Smooth muscle cell (in vitro differentiated cells): ENCODE measurements around the gene SMCO2. TPM values are rescaled to one million over a fixed set of nuclear protein-coding genes. Genes with fewer than 3 reads are reported as not detected.

ENCODE experiments used
- DNase-seq: peaks from one replicate; lab custom pipeline; 2025; ENCODE audit not compliant: unreplicated experiment; lab: John Stamatoyannopoulos, UW
- H2AFZ ChIP-seq: fragments of 200-600 bp; sonication (generic); 2 replicates; pipeline ENCODE4 v1.6.0; 2016; ENCODE audit warnings: antibody characterized with exemption, low read depth, mild to moderate bottlenecking
- H3F3A ChIP-seq: fragments of 200-600 bp; sonication (generic); 2 replicates; pipeline ENCODE4 v1.6.0; 2017; ENCODE audit warnings: antibody characterized with exemption, low read depth
- H3K27ac ChIP-seq: fragments of 200-600 bp; sonication (generic); 2 replicates; pipeline ENCODE4 v1.5.1; 2016; ENCODE audit warnings: low read depth, mild to moderate bottlenecking
- H3K27me3 ChIP-seq: fragments of 200-600 bp; sonication (generic); 2 replicates; pipeline ENCODE4 v1.6.1; 2016; ENCODE audit warnings: low read depth, mild to moderate bottlenecking
- H3K36me3 ChIP-seq: fragments of 200-600 bp; sonication (generic); 2 replicates; pipeline ENCODE4 v1.5.1; 2016; ENCODE audit warnings: low read depth
- H3K4me1 ChIP-seq: fragments of 200-600 bp; sonication (generic); 2 replicates; pipeline ENCODE4 v1.5.1; 2016; ENCODE audit warnings: low read depth
- H3K4me2 ChIP-seq: fragments of 200-600 bp; sonication (generic); 2 replicates; pipeline ENCODE4 v1.6.0; 2016; ENCODE audit warnings: mild to moderate bottlenecking
- H3K4me3 ChIP-seq: fragments of 200-600 bp; sonication (generic); 2 replicates; pipeline ENCODE4 v1.5.1; 2016; ENCODE audit warnings: mild to moderate bottlenecking
- H3K79me2 ChIP-seq: fragments of 200-600 bp; sonication (generic); 2 replicates; pipeline ENCODE4 v1.6.0; 2016; ENCODE audit warnings: low read depth, mild to moderate bottlenecking
- H3K9ac ChIP-seq: fragments of 200-600 bp; sonication (generic); 2 replicates; pipeline ENCODE4 v1.6.0; 2016; ENCODE audit warnings: low read depth
- H3K9me3 ChIP-seq: fragments of 200-600 bp; sonication (generic); replicated peaks from 2 replicates; pipeline ENCODE4 v1.5.1; 2016; ENCODE audit warnings: low read depth
- H4K20me1 ChIP-seq: fragments of 200-600 bp; sonication (generic); 2 replicates; pipeline ENCODE4 v1.6.0; 2016; ENCODE audit warnings: low read depth
- WGBS: methylation state at CpG from one replicate; pipeline ENCODE4 v1.1.7; 2016; ENCODE audit warnings: low lambda C conversion rate; 5-methylcytosine and 5-hydroxymethylcytosine counted together
- polyA plus RNA-seq: library from polyadenylated mRNA; unstranded; fragments of >200 nt; fragmentation: Nextera tagmentation; extraction: Ambion mirVana; gene quantifications from 2 replicates; pipeline ENCODE4 v1.2.1, GENCODE V29; 2016
- total RNA-seq: library from RNA; depleted of rRNA; stranded (reverse); fragments of >200 nt; gene quantifications from 2 replicates; pipeline ENCODE4 v1.2.3, GENCODE V29; 2014
- TF ChIP-seq, protein P1 (sequence below): fragments of 200-600 bp; sonication (generic); IDR thresholded peaks from 2 replicates; pipeline ENCODE4 v1.5.1; 2017; ENCODE audit warnings: borderline replicate concordance, mild to moderate bottlenecking, antibody characterized with exemption; ENCODE audit not compliant: insufficient read depth, poor library complexity, severe bottlenecking

The SMCO2 gene
- total and polyA plus RNA-seq, 2 experiments from 2014 or later = not detected

- H4K20me1 ChIP-seq = peaks cover 35% of the 10 kb centered on the region
- no peaks in the 10 kb centered on the region for H3K9me3 ChIP-seq
- peak overlapping the region; percentile 87 for H3K4me2 ChIP-seq
- peak overlapping the region; percentile 93 for H3K27ac ChIP-seq
- peak overlapping the region; percentile 96 for H3K4me3 ChIP-seq
- TF ChIP-seq, protein P1, sequence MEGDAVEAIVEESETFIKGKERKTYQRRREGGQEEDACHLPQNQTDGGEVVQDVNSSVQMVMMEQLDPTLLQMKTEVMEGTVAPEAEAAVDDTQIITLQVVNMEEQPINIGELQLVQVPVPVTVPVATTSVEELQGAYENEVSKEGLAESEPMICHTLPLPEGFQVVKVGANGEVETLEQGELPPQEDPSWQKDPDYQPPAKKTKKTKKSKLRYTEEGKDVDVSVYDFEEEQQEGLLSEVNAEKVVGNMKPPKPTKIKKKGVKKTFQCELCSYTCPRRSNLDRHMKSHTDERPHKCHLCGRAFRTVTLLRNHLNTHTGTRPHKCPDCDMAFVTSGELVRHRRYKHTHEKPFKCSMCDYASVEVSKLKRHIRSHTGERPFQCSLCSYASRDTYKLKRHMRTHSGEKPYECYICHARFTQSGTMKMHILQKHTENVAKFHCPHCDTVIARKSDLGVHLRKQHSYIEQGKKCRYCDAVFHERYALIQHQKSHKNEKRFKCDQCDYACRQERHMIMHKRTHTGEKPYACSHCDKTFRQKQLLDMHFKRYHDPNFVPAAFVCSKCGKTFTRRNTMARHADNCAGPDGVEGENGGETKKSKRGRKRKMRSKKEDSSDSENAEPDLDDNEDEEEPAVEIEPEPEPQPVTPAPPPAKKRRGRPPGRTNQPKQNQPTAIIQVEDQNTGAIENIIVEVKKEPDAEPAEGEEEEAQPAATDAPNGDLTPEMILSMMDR = no peak
- no peak for DNase-seq
- peaks cover 42% of the 10 kb centered on the region for H3K79me2 ChIP-seq
- peak overlapping the region; percentile 72 for H3K9ac ChIP-seq
- no peaks in the 10 kb centered on the region for H3K27me3 ChIP-seq
- peaks cover 10% of the 10 kb centered on the region for H3F3A ChIP-seq
- peak overlapping the region; percentile 57 for H2AFZ ChIP-seq
- no peaks in the 10 kb centered on the region for H3K36me3 ChIP-seq
- 2% methylated on average over 6 of the region's 6 CpGs for WGBS
- peaks cover 25% of the 10 kb centered on the region for H3K4me1 ChIP-seq
These were observed 76.7 kb downstream of the SMCO2 start for GRCh38 chr12:27523305-27523641.

- Histone ChIP-seq H3K4me3 (peak within 1 kb of the TSS; percentile 96), H3K27ac (peak within 1 kb of the TSS; percentile 93), H3K27me3 (no peaks in the 10 kb centered on the region), H3K9ac (peak within 1 kb of the TSS; percentile 86), H4K20me1 (peaks cover 41% of the 10 kb centered on the region), H3K36me3 (no peaks in the 10 kb centered on the region), H2AFZ (peak within 1 kb of the TSS; percentile 57), H3K4me2 (peak within 1 kb of the TSS; percentile 96), H3K9me3 (no peaks in the 10 kb centered on the region), H3K79me2 (peaks cover 47% of the 10 kb centered on the region), H3K4me1 (peaks cover 25% of the 10 kb centered on the region), H3F3A (peaks cover 10% of the 10 kb centered on the region)
- TF ChIP-seq, protein P1 = no peak
- 1% methylated on average over 40 of the region's 41 CpGs for WGBS
- DNase-seq = peak; percentile 97
These were observed 77.3 kb downstream of the SMCO2 start, which contains the start of gene PPFIBP1 for GRCh38 chr12:27523642-27524493. PPFIBP1 (plus strand) TSS chr12:27524206; CDS start chr12:27633397, 109,191 bp downstream.

- peaks cover 53% of the 10 kb centered on the region for H3K79me2 ChIP-seq
- peaks cover 47% of the 10 kb centered on the region for H4K20me1 ChIP-seq
- peaks cover 10% of the 10 kb centered on the region for H3F3A ChIP-seq
- peak overlapping the region; percentile 96 for H3K4me3 ChIP-seq
- no peaks in the 10 kb centered on the region for H3K9me3 ChIP-seq
- H3K27ac ChIP-seq = peak overlapping the region; percentile 93
- WGBS = under 1% methylated on average over 8 of the region's 8 CpGs
- peak overlapping the region; percentile 52 for H2AFZ ChIP-seq
- H3K4me1 ChIP-seq = peaks cover 25% of the 10 kb centered on the region
- H3K4me2 ChIP-seq = peak overlapping the region; percentile 96
- TF ChIP-seq, protein P1 = no peak
- DNase-seq = no peak
- no peaks in the 10 kb centered on the region for H3K27me3 ChIP-seq
- no peaks in the 10 kb centered on the region for H3K36me3 ChIP-seq
- peak overlapping the region; percentile 86 for H3K9ac ChIP-seq
These were observed 77.9 kb downstream of the SMCO2 start for GRCh38 chr12:27524494-27524835.
